Erythroblast (primary cell): ENCODE results near the gene NOVA2.

ENCODE experiments used
- GATA1 ChIP-seq: IDR thresholded peaks from 2 replicates; pipeline ENCODE4 v1.6.1; 2011; ENCODE audit warnings: low read depth, mild to moderate bottlenecking, control low read depth, low read length, moderate library complexity
- POLR2A ChIP-seq: IDR thresholded peaks from 2 replicates; pipeline ENCODE4 v1.6.1; 2011; ENCODE audit warnings: mild to moderate bottlenecking, low read length

- TF ChIP-seq POLR2A = no peak
- no peak for TF ChIP-seq GATA1
Measured at GRCh38 chr19:45971260-45971902, 2.3 kb downstream of the NOVA2 start.
